ENCODE results near the gene AQR.
A peak's percentile ranks its signal among the peaks of the same experiment; 100 is the strongest.

The AQR gene

DNA sequence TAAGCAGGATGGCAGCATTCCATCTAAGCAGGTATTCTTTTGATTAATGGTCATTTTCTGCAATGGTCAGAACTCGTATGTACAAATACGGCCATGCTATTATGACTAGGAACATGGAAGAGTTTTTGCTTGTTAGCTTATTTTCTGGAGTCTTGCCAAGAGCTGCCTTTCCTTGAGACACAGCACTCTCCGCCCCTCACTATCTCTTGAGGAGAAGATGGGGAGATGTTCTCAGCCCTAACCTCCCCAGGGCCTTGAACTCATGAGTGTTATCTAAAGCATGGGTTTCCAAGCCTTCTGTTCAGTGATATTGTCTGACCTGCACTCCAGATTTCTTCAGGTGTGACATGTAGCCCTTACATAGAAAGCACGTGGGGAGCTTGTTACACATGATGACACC lies 108.3 kb downstream of the AQR start:
- H3K4me3 ChIP-seq (ENCODE audit: low read depth, low read length): no peak overlapping the region
- no peak for DNase-seq (ENCODE audit: low read depth)
- TF ChIP-seq, protein P1, sequence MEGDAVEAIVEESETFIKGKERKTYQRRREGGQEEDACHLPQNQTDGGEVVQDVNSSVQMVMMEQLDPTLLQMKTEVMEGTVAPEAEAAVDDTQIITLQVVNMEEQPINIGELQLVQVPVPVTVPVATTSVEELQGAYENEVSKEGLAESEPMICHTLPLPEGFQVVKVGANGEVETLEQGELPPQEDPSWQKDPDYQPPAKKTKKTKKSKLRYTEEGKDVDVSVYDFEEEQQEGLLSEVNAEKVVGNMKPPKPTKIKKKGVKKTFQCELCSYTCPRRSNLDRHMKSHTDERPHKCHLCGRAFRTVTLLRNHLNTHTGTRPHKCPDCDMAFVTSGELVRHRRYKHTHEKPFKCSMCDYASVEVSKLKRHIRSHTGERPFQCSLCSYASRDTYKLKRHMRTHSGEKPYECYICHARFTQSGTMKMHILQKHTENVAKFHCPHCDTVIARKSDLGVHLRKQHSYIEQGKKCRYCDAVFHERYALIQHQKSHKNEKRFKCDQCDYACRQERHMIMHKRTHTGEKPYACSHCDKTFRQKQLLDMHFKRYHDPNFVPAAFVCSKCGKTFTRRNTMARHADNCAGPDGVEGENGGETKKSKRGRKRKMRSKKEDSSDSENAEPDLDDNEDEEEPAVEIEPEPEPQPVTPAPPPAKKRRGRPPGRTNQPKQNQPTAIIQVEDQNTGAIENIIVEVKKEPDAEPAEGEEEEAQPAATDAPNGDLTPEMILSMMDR (IDR thresholded peaks at IDR 0.05; ENCODE audit: low read depth, low read length, missing control alignments): no peak

DNA sequence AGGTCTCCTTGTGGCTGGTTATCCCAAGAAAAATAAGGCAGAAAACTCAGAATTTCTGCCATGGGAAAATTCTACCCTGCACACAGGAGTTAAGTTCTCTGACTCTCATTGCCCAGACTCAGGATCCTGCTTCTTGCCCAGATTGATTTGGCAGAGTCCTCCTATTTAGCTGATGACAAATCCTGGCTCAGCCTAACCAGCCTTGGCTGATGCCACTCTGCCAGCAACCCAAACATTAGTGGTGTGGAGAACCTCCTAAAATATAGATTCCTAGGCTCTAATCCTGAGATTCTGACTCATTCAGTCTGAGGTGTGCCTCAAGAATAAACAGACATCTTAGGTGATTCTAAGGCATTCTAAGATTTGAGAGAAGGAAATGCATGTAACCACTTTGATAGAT lies 113.6 kb downstream of the AQR start:
- no peak for DNase-seq (ENCODE audit: low read depth)
- TF ChIP-seq, protein P1 (IDR thresholded peaks at IDR 0.05; ENCODE audit: low read depth, low read length, missing control alignments): no peak
- H3K4me3 ChIP-seq (ENCODE audit: low read depth, low read length): no peak overlapping the region

DNA sequence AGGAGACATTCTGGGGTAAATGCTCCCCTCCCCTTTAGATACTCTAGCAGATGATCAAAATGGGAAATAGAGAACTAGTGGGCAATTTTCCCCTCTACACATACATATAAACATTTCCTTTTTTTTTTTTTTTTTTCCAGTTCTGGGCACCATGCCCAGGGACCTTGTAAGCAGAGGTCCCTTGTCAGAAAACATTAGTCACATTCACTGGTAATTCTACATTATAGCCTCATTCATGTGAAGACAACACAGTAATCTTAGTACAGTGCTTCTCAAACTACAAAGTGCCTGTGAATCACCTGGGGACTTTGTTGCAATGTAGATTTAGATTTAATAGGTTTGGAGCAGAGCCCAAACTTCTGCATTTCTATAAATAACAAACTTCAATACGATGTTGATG lies 114.1 kb downstream of the AQR start:
- TF ChIP-seq, protein P1 (IDR thresholded peaks at IDR 0.05; ENCODE audit: low read depth, low read length, missing control alignments): no peak
- no peak for DNase-seq (ENCODE audit: low read depth)
- no peak overlapping the region for H3K4me3 ChIP-seq (ENCODE audit: low read depth, low read length)

DNA sequence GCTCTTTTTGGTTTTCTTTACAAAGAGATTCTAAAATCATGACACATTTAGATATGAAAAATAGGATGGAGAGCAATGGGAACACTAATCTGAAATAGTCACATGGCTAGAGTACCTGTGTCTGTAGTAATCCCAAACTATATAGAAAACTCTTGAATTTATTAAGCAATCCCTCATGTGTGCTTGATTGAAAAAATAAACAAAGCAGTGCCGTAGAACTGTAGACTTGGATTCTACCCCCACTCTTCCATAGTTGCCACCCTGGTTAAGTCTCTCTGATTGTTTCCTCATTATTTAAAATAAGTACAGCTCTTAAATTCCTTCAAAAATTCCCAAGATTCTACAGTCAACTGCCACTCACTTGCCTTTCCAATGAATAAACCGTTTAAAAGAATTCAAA lies 115.3 kb downstream of the AQR start:
- TF ChIP-seq, protein P1 (IDR thresholded peaks at IDR 0.05; ENCODE audit: low read depth, low read length, missing control alignments): no peak

DNA sequence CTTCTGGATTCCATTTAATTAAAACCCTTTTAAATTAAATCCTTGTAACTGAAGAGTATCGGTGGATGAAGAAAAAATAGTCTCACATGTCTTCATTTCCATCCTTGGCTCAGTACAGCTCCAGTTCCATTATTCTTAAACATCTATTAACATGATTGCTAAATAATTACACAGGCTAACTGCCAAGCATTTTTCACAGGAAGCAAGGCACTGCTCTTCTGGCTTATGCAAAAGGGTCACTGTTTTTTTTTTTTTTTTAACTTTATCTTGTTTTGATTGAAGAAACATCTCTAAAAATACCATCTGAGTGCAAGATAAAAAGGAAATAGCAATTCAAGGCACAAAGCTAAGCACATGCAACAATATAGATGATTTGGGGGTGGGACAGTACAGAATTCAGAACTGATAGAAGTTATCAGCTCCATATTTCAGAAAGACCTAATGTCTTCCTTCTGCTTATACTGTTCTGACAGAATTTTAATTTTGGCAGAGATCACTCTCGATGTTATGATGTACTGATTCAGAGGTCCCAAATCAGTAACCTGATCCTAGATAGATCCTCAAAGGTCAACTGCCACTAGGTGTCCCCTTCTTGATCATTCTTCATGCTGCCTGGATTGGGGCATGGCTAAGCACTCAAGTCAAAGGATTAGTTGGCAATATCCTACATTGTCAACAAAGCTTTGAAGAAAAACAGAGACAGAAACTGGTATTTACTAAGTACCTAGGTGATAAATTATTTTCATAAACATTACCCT lies 116.4 kb downstream of the AQR start:
- no peak overlapping the region for H3K4me3 ChIP-seq (ENCODE audit: low read depth, low read length)
- DNase-seq (ENCODE audit: low read depth): no peak
- TF ChIP-seq, protein P1 (IDR thresholded peaks at IDR 0.05; ENCODE audit: low read depth, low read length, missing control alignments): peak; percentile 4

More for the DNA sequence above, 115.3 kb downstream of the AQR start:
- no peak overlapping the region for H3K4me3 ChIP-seq (ENCODE audit: low read depth, low read length)
- DNase-seq (ENCODE audit: low read depth): no peak

DNA sequence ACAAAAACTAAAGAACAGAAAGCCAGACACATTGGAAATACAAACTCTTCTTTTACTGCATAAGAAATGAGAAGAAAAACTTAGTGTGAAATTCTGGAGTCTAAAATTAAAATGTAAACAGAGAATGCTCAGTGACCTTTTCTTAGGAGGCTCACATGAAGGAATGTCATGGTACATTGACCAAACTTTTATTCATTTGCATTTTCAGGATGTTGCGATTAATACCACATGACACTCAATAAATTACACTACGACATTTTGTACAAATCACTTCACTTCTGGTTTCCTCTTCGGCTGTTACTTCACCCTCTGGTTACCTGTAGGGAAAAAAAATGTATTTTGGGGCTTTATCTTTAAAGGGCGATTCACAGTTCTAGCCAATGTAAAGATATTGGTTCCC lies 117.8 kb downstream of the AQR start:
- DNase-seq (ENCODE audit: low read depth): no peak
- TF ChIP-seq, protein P1 (IDR thresholded peaks at IDR 0.05; ENCODE audit: low read depth, low read length, missing control alignments): no peak
- H3K4me3 ChIP-seq (ENCODE audit: low read depth, low read length): no peak overlapping the region

DNA sequence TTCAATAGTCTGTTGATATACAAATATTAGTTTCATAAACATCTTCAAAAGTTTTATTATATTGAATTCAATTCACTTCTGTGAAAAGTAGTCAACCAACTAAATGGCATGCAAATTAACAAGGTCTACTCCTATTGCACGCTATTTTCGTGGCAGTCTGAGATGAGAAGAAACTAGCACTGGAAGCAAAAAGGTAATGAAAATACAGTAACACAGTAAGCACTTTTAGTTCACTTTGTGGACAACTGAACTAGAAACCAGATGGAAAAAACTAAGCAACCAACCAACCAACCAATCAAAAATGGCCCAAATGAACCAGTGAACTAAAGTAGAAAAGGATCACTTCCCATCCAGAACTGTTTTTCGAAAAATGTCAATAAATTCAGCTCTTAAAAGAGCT lies 118.5 kb downstream of the AQR start:
- DNase-seq (ENCODE audit: low read depth): no peak
- H3K4me3 ChIP-seq (ENCODE audit: low read depth, low read length): no peak overlapping the region
- TF ChIP-seq, protein P1 (IDR thresholded peaks at IDR 0.05; ENCODE audit: low read depth, low read length, missing control alignments): no peak
